Smooth muscle cell (in vitro differentiated cells): Measurements from ENCODE around the gene SFT2D1. TPM values are rescaled to one million over a fixed set of nuclear protein-coding genes. Genes with fewer than 3 reads are reported as not detected.

Experiments
- DNase-seq: peaks from one replicate; lab custom pipeline; 2025; ENCODE audit not compliant: unreplicated experiment; lab: John Stamatoyannopoulos, UW
- H2AFZ ChIP-seq: fragments of 200-600 bp; sonication (generic); 2 replicates; pipeline ENCODE4 v1.6.0; 2016; ENCODE audit warnings: antibody characterized with exemption, low read depth, mild to moderate bottlenecking
- H3F3A ChIP-seq: fragments of 200-600 bp; sonication (generic); 2 replicates; pipeline ENCODE4 v1.6.0; 2017; ENCODE audit warnings: antibody characterized with exemption, low read depth
- H3K27ac ChIP-seq: fragments of 200-600 bp; sonication (generic); 2 replicates; pipeline ENCODE4 v1.5.1; 2016; ENCODE audit warnings: low read depth, mild to moderate bottlenecking
- H3K27me3 ChIP-seq: fragments of 200-600 bp; sonication (generic); 2 replicates; pipeline ENCODE4 v1.6.1; 2016; ENCODE audit warnings: low read depth, mild to moderate bottlenecking
- H3K36me3 ChIP-seq: fragments of 200-600 bp; sonication (generic); 2 replicates; pipeline ENCODE4 v1.5.1; 2016; ENCODE audit warnings: low read depth
- H3K4me1 ChIP-seq: fragments of 200-600 bp; sonication (generic); 2 replicates; pipeline ENCODE4 v1.5.1; 2016; ENCODE audit warnings: low read depth
- H3K4me2 ChIP-seq: fragments of 200-600 bp; sonication (generic); 2 replicates; pipeline ENCODE4 v1.6.0; 2016; ENCODE audit warnings: mild to moderate bottlenecking
- H3K4me3 ChIP-seq: fragments of 200-600 bp; sonication (generic); 2 replicates; pipeline ENCODE4 v1.5.1; 2016; ENCODE audit warnings: mild to moderate bottlenecking
- H3K79me2 ChIP-seq: fragments of 200-600 bp; sonication (generic); 2 replicates; pipeline ENCODE4 v1.6.0; 2016; ENCODE audit warnings: low read depth, mild to moderate bottlenecking
- H3K9ac ChIP-seq: fragments of 200-600 bp; sonication (generic); 2 replicates; pipeline ENCODE4 v1.6.0; 2016; ENCODE audit warnings: low read depth
- H3K9me3 ChIP-seq: fragments of 200-600 bp; sonication (generic); replicated peaks from 2 replicates; pipeline ENCODE4 v1.5.1; 2016; ENCODE audit warnings: low read depth
- H4K20me1 ChIP-seq: fragments of 200-600 bp; sonication (generic); 2 replicates; pipeline ENCODE4 v1.6.0; 2016; ENCODE audit warnings: low read depth
- WGBS: methylation state at CpG from one replicate; pipeline ENCODE4 v1.1.7; 2016; ENCODE audit warnings: low lambda C conversion rate; 5-methylcytosine and 5-hydroxymethylcytosine counted together
- polyA plus RNA-seq: library from polyadenylated mRNA; unstranded; fragments of >200 nt; fragmentation: Nextera tagmentation; extraction: Ambion mirVana; gene quantifications from 2 replicates; pipeline ENCODE4 v1.2.1, GENCODE V29; 2016
- total RNA-seq: library from RNA; depleted of rRNA; stranded (reverse); fragments of >200 nt; gene quantifications from 2 replicates; pipeline ENCODE4 v1.2.3, GENCODE V29; 2014
- TF ChIP-seq, protein P1 (sequence below): fragments of 200-600 bp; sonication (generic); IDR thresholded peaks from 2 replicates; pipeline ENCODE4 v1.5.1; 2017; ENCODE audit warnings: borderline replicate concordance, mild to moderate bottlenecking, antibody characterized with exemption; ENCODE audit not compliant: insufficient read depth, poor library complexity, severe bottlenecking

Gene SFT2D1
- total and polyA plus RNA-seq, 2 experiments from 2014 or later, result 50.3 to 82.3 TPM

GRCh38 chr6:166279393-166279679 lies 63.0 kb downstream of the SFT2D1 start:
- DNase-seq, result no peak
- no peak overlapping the region for H3K27ac ChIP-seq

GRCh38 chr6:166278579-166279392 lies 63.6 kb downstream of the SFT2D1 start:
- Histone ChIP-seq H3K9me3 (no peaks in the 10 kb centered on the region), H3K36me3 (no peaks in the 10 kb centered on the region), H3K27me3 (peaks cover 15% of the 10 kb centered on the region), H3K4me2 (no peak overlapping the region), H4K20me1 (no peaks in the 10 kb centered on the region), H3K4me3 (no peak overlapping the region), H3K9ac (no peak overlapping the region), H3K4me1 (no peaks in the 10 kb centered on the region), H3K79me2 (no peaks in the 10 kb centered on the region), H2AFZ (no peak overlapping the region), H3K27ac (no peak overlapping the region), H3F3A (no peaks in the 10 kb centered on the region)
- DNase-seq, result no peak
- 90% methylated on average over 8 of the region's 8 CpGs for WGBS
- TF ChIP-seq, protein P1, sequence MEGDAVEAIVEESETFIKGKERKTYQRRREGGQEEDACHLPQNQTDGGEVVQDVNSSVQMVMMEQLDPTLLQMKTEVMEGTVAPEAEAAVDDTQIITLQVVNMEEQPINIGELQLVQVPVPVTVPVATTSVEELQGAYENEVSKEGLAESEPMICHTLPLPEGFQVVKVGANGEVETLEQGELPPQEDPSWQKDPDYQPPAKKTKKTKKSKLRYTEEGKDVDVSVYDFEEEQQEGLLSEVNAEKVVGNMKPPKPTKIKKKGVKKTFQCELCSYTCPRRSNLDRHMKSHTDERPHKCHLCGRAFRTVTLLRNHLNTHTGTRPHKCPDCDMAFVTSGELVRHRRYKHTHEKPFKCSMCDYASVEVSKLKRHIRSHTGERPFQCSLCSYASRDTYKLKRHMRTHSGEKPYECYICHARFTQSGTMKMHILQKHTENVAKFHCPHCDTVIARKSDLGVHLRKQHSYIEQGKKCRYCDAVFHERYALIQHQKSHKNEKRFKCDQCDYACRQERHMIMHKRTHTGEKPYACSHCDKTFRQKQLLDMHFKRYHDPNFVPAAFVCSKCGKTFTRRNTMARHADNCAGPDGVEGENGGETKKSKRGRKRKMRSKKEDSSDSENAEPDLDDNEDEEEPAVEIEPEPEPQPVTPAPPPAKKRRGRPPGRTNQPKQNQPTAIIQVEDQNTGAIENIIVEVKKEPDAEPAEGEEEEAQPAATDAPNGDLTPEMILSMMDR, result no peak

More at GRCh38 chr6:166279393-166279679, 63.0 kb downstream of the SFT2D1 start:
- Histone ChIP-seq H3K36me3 (no peaks in the 10 kb centered on the region), H3K27me3 (peaks cover 19% of the 10 kb centered on the region), H3K9me3 (no peaks in the 10 kb centered on the region), H3K79me2 (no peaks in the 10 kb centered on the region), H2AFZ (no peak overlapping the region), H3K4me3 (no peak overlapping the region), H3K4me1 (no peaks in the 10 kb centered on the region), H4K20me1 (no peaks in the 10 kb centered on the region), H3K9ac (no peak overlapping the region), H3K4me2 (no peak overlapping the region), H3F3A (no peaks in the 10 kb centered on the region)
- WGBS, result 93% methylated on average over 1 of the region's 1 CpG
- TF ChIP-seq, protein P1, result no peak

DNA sequence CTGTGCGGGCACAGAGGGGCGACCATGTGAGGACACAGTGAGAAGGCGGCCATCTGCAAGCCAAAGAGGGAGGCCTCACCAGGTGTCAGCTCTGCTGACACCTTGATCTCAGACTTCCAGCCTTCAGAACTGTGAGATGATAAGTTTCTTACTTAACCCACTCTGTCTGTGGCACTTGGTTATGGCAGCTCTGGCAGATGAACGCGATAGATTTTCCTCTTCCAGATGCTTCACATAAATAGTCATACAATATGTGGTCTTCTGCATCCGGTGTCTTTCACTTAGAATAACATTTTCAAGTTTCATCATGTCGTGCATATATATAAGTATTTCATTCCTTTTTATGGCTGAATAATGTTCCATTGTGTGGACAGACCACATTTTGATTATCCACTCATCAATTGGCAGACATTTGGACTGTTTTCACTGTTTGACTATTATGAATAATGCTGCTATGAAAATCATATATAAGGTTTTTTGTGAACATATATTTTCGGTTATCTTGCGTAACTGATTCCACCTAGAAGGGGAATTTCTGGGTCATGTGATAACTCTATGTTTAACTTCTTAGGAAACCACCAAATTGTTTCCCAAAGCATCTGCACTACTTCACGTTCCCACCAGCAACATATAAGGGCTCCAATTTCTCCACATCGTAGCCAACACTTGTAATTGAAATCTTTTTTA lies 64.3 kb downstream of the SFT2D1 start:
- H3K27ac ChIP-seq, result no peak overlapping the region
- H3K36me3 ChIP-seq, result no peaks in the 10 kb centered on the region
- H2AFZ ChIP-seq, result no peak overlapping the region
- H3K9ac ChIP-seq, result no peak overlapping the region
- no peaks in the 10 kb centered on the region for H3F3A ChIP-seq
- H3K4me1 ChIP-seq, result no peaks in the 10 kb centered on the region
- H3K4me2 ChIP-seq, result no peak overlapping the region
- WGBS, result 92% methylated on average over 11 of the region's 11 CpGs
- TF ChIP-seq, protein P1, result no peak
- H3K9me3 ChIP-seq, result no peaks in the 10 kb centered on the region
- H3K4me3 ChIP-seq, result no peak overlapping the region
- H3K27me3 ChIP-seq, result peaks cover 8% of the 10 kb centered on the region
- no peaks in the 10 kb centered on the region for H3K79me2 ChIP-seq
- H4K20me1 ChIP-seq, result no peaks in the 10 kb centered on the region
- DNase-seq, result no peak
